Measurements from ENCODE around the gene BAG3.

DNA sequence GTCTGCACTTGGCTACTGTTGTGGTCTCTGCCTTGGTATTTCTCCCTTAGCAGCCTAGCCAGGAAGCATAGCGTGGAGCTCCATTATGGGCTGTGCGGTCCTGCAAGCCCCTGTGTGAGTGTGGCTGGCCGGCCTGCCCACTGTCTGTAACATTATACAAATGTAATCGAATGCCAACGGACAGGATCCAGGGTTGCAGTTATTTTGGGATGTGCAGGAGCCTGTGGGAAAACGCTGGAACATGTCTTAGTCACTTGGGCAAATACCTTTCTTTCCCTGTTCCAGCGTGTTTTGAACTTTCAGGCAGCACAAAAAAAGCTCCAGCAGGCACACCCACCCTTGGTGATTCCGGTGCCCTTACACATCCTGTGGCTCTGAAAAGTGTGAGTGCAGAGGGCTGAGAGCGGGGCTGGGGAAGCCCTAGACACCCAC lies 29.5 kb downstream of the BAG3 start:
- TF ChIP-seq, protein P1, sequence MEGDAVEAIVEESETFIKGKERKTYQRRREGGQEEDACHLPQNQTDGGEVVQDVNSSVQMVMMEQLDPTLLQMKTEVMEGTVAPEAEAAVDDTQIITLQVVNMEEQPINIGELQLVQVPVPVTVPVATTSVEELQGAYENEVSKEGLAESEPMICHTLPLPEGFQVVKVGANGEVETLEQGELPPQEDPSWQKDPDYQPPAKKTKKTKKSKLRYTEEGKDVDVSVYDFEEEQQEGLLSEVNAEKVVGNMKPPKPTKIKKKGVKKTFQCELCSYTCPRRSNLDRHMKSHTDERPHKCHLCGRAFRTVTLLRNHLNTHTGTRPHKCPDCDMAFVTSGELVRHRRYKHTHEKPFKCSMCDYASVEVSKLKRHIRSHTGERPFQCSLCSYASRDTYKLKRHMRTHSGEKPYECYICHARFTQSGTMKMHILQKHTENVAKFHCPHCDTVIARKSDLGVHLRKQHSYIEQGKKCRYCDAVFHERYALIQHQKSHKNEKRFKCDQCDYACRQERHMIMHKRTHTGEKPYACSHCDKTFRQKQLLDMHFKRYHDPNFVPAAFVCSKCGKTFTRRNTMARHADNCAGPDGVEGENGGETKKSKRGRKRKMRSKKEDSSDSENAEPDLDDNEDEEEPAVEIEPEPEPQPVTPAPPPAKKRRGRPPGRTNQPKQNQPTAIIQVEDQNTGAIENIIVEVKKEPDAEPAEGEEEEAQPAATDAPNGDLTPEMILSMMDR (IDR thresholded peaks at IDR 0.05; ENCODE audit: low read depth, low read length, poor library complexity, severe bottlenecking), result no peak
- no peak for TF ChIP-seq EZH2phosphoT487 (IDR thresholded peaks at IDR 0.05; ENCODE audit: borderline replicate concordance, low read length)

Data from DOHH2 (cell line).